Endothelial cell of umbilical vein (primary cell): Measurements from ENCODE around the gene UBE2E2. TPM values are rescaled to one million over a fixed set of nuclear protein-coding genes. Genes with fewer than 3 reads are reported as not detected.

ENCODE experiments used
- BruUV-seq: library from RNA; stranded (reverse); fragments of 400-500 nt; replicated peaks from 2 replicates; lab custom pipeline; 2021; lab: Mats Ljungman, UMichigan
- CTCF ChIA-PET: fragments of 300-600, 350-600 bp; sonication (Branson Sonifier 250); formaldehyde crosslinking; loops from one replicate; lab custom pipeline; 2021; ENCODE audit warnings: antibody characterized with exemption, inconsistent platforms; lab: Charles Lee
- POLR2A ChIA-PET: fragments of 300-600, 350-600 bp; sonication (Branson Sonifier 250); formaldehyde crosslinking; loops from one replicate; lab custom pipeline; 2021; ENCODE audit warnings: antibody characterized with exemption, inconsistent platforms; lab: Charles Lee
- DNase-seq: peaks from one replicate; pipeline ENCODE4 v3.0.0-alpha.2; 2011; ENCODE audit warnings: low read depth, low spot score
- FAIRE-seq: peaks from 2 replicates; lab custom pipeline; 2011; peaks lifted over from hg19 to GRCh38; lab: Jason Lieb, UNC
- H2AFZ ChIP-seq: 2 replicates; pipeline ENCODE4 v1.6.0; 2012; ENCODE audit warnings: low read depth, low read length, control low read depth, inconsistent platforms
- H3K27ac ChIP-seq: 2 replicates; pipeline ENCODE4 v1.5.1; 2011; ENCODE audit warnings: low read depth, mild to moderate bottlenecking, control low read depth, low read length, moderate library complexity; ENCODE audit not compliant: insufficient read depth
- H3K27me3 ChIP-seq, 2 experiments: 2 replicates each; pipeline versions ENCODE4 v1.6.0 to v1.6.1; 2011; ENCODE audit warnings: low read length in 2 of 2, mixed read lengths in 1 of 2; ENCODE audit not compliant: control insufficient read depth in 2 of 2, insufficient read depth in 2 of 2
- H3K36me3 ChIP-seq, 2 experiments: 2 replicates in 1 of 2; 3 replicates in 1 of 2; pipeline ENCODE4 v1.5.1; 2011; ENCODE audit warnings: low read length in 2 of 2, mild to moderate bottlenecking in 1 of 2, moderate library complexity in 1 of 2; ENCODE audit not compliant: control insufficient read depth in 2 of 2, insufficient read depth in 2 of 2; ENCODE audit errors: extremely low read depth in 1 of 2
- H3K4me1 ChIP-seq: 3 replicates; pipeline ENCODE4 v1.5.1; 2011; ENCODE audit warnings: mild to moderate bottlenecking, low read length; ENCODE audit not compliant: control insufficient read depth, insufficient read depth; ENCODE audit errors: extremely low read depth
- H3K4me2 ChIP-seq: 2 replicates; pipeline ENCODE4 v1.6.1; 2011; ENCODE audit warnings: low read length, control low read depth, mixed read lengths; ENCODE audit not compliant: insufficient read depth
- H3K4me3 ChIP-seq, 3 experiments: fragments of 200-600 bp in 1 of 3; sonication (generic), shearing (Covaris generic) in 1 of 3; replicated peaks in 1 of 3; 2 replicates each; pipeline ENCODE4 v1.5.1; 2011 to 2016; ENCODE audit warnings: control low read depth in 3 of 3, low read length in 3 of 3, mild to moderate bottlenecking in 2 of 3, inconsistent platforms in 1 of 3, low read depth in 1 of 3, moderate library complexity in 1 of 3; ENCODE audit not compliant: insufficient read depth in 1 of 3
- H3K79me2 ChIP-seq: 2 replicates; pipeline ENCODE4 v1.6.0; 2012; ENCODE audit warnings: low read length, inconsistent platforms; ENCODE audit not compliant: control insufficient read depth, insufficient read depth
- H3K9ac ChIP-seq: replicated peaks from 2 replicates; pipeline ENCODE3; 2011; ENCODE audit warnings: low read length, control low read depth; ENCODE audit not compliant: insufficient read depth; ENCODE audit errors: extremely low read depth
- H3K9me1 ChIP-seq: replicated peaks from 3 replicates; pipeline ENCODE4 v1.6.0; 2011; ENCODE audit warnings: mild to moderate bottlenecking, low read length; ENCODE audit not compliant: control insufficient read depth, insufficient read depth; ENCODE audit errors: extremely low read depth
- H3K9me3 ChIP-seq: replicated peaks from 2 replicates; pipeline ENCODE4 v1.5.1; 2012; ENCODE audit warnings: low read length, inconsistent platforms; ENCODE audit not compliant: control insufficient read depth, insufficient read depth
- H4K20me1 ChIP-seq: replicated peaks from 2 replicates; pipeline ENCODE3; 2011; ENCODE audit warnings: mild to moderate bottlenecking, low read length; ENCODE audit not compliant: control insufficient read depth, insufficient read depth; ENCODE audit errors: extremely low read depth
- EZH2 ChIP-seq: IDR thresholded peaks from 2 replicates; pipeline ENCODE4 v1.6.1; 2012; ENCODE audit warnings: borderline replicate concordance, low read depth, mild to moderate bottlenecking, moderate library complexity, low read length, inconsistent platforms; ENCODE audit not compliant: severe bottlenecking
- FOS ChIP-seq: IDR thresholded peaks from 2 replicates; pipeline ENCODE4 v1.6.1; 2011; ENCODE audit warnings: mild to moderate bottlenecking, low read length, moderate library complexity, borderline replicate concordance; ENCODE audit not compliant: insufficient read depth
- GATA2 ChIP-seq: IDR thresholded peaks from 2 replicates; pipeline ENCODE4 v1.7.0; 2011; ENCODE audit warnings: low read depth, mild to moderate bottlenecking, moderate library complexity, mixed read lengths, low read length; ENCODE audit not compliant: insufficient read length, insufficient read depth
- JUN ChIP-seq: IDR thresholded peaks from 2 replicates; pipeline ENCODE4 v1.6.1; 2011; ENCODE audit warnings: borderline replicate concordance, low read depth; ENCODE audit not compliant: insufficient read length, insufficient read depth
- MAX ChIP-seq: IDR thresholded peaks from 2 replicates; pipeline ENCODE4 v1.6.1; 2011; ENCODE audit not compliant: insufficient read depth, insufficient read length
- POLR2A ChIP-seq: IDR thresholded peaks from 2 replicates; pipeline ENCODE4 v1.6.1; 2012; ENCODE audit warnings: low read depth, mild to moderate bottlenecking, control low read depth, low read length
- POLR2AphosphoS5 ChIP-seq: IDR thresholded peaks from 2 replicates; pipeline ENCODE4 v1.6.1; 2012; ENCODE audit warnings: low read depth, mild to moderate bottlenecking, control low read depth, low read length, moderate library complexity; ENCODE audit not compliant: insufficient read depth
- dilution Hi-C: fragments of 300-500 bp; cut with MboI; formaldehyde crosslinking; loops from one replicate; pipeline ENCODE4 v1.15.0; 2019; ENCODE audit warnings: low sequenced_read_pairs; ENCODE audit not compliant: extremely low pct_ligation_motif_present
- intact Hi-C: fragments of 100-400 bp; cut with micrococcal nuclease; formaldehyde crosslinking; loops from one replicate; pipeline ENCODE4 v1.10.0; 2022
- polyA plus RNA-seq, 4 experiments: library from polyadenylated mRNA; depleted of rRNA in 3 of 4; stranded (reverse) in 3 of 4; unstranded in 1 of 4; fragments of >200 nt; gene quantifications; 2 replicates each; pipeline versions ENCODE4 v1.2.1 to v1.2.3, GENCODE V29; 2011 to 2012; ENCODE audit warnings: missing spikeins in 1 of 4
- total RNA-seq: library from RNA; stranded (reverse); gene quantifications from 2 replicates; pipeline ENCODE4 v1.2.3, GENCODE V29; 2021
- TF ChIP-seq, protein P1 (sequence below), 2 donors: IDR thresholded peaks; 1 replicate in 1 of 2; 2 replicates in 1 of 2; pipeline ENCODE4 v1.5.1; 2011; ENCODE audit warnings: low read length in 2 of 2, mild to moderate bottlenecking in 2 of 2, moderate library complexity in 2 of 2, control low read depth in 1 of 2, inconsistent platforms in 1 of 2, low read depth in 1 of 2; ENCODE audit not compliant: insufficient read depth in 1 of 2; ENCODE audit errors: extremely low read depth in 1 of 2

The UBE2E2 gene
- total and polyA plus RNA-seq, 2 donors (not counting 3 experiments of a cell fraction or from before 2014, with no cell fraction given) = 37.0 to 45.4 TPM

DNA sequence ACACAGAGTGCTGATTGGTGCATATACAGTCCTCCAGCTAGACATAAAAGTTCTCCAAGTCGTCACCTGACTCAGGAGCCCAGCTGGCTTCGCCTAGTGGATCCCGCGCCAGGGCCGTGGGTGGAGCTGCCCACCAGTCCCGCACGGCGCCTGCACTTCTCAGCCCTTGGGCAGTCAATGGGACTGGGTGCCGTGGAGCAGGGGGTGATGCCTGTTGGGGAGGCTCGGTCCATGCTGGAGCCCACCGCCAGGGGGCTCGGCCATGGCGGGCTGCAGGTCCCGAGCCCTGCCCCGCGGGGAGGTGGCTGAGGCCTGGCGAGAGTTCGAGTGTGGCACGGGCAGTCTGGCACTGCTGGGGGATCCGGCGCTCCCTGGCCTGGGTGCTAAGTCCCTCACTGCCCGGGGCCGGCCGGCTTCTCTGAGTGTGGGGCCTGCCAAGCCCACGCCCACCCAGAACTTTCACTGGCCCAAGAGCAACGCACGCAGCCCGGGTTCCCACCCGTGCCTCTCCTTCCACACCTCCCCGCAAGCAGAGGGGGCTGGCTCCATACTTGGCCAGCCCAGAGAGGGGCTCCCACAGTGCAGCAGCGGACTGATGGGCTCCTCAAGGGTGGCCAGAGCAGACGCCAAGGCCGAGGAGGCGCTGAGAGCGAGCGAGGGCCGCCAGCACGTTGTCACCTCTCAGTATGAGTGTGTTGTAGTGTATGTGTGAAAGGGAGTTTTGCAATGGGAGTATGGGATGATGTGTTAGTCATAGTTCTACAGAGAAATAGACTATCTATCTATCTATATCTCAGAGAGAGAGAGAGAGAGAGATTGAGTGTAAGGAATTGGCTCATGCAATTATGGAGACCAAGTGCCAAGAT, 69.0 kb downstream of the UBE2E2 start:
- DNase-seq (no peak), FAIRE-seq (no peak)
- H3K9me3 ChIP-seq = no peaks in the 10 kb centered on the region
- ChIA-PET CTCF (interaction anchor here (0.9 kb wide), 1 partner anchor 20 kb away, joined by 3 read pairs; no protein-coding TSS in a partner anchor), POLR2A (no interaction called here)
- no peak for TF ChIP-seq MAX
- TF ChIP-seq JUN = no peak
- no peak for TF ChIP-seq FOS
- TF ChIP-seq GATA2 = no peak
- TF ChIP-seq EZH2 = no peak
- dilution Hi-C loops (no loop called here), intact Hi-C loops (no loop called here)
- H3K9me1 ChIP-seq = no peaks in the 10 kb centered on the region
- H3K36me3 ChIP-seq = no peaks in the 10 kb centered on the region
- H3K9ac ChIP-seq = no peak overlapping the region
- no peak overlapping the region for H3K4me3 ChIP-seq
- no peaks in the 10 kb centered on the region for H3K79me2 ChIP-seq
- H3K27me3 ChIP-seq = no peaks in the 10 kb centered on the region
- BruUV-seq = no TSS peak
- peaks cover 4% of the 10 kb centered on the region for H3K4me1 ChIP-seq
- H2AFZ ChIP-seq = no peak overlapping the region
- no peak overlapping the region for H3K27ac ChIP-seq
- no peak overlapping the region for H3K4me2 ChIP-seq
- H4K20me1 ChIP-seq = no peaks in the 10 kb centered on the region

DNA sequence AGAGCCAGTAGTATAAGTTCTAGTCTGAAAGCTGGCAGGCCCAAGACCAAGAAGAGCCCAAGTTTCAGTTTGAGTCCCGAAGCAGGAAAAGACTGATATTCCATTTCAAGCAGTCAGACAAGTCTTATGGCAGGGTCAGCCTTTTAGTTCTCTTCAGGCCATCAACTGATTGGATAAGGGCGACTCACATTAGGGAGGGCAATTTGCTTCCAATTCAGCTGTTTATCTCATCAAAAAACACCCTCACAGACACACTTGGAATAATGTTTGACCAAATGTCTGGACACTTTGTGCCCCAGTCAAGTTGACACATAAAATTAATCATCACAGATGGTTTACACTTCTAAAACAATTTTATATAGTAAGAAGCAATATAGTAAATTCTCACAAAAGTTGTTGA, 69.7 kb downstream of the UBE2E2 start:
- Histone ChIP-seq H3K36me3 (no peaks in the 10 kb centered on the region), H3K4me2 (no peak overlapping the region), H3K79me2 (no peaks in the 10 kb centered on the region), H3K9me1 (no peaks in the 10 kb centered on the region), H2AFZ (no peak overlapping the region), H3K9me3 (no peaks in the 10 kb centered on the region), H4K20me1 (no peaks in the 10 kb centered on the region), H3K4me3 (no peak overlapping the region), H3K9ac (no peak overlapping the region), H3K4me1 (peaks cover 4% of the 10 kb centered on the region), H3K27ac (no peak overlapping the region), H3K27me3 (no peaks in the 10 kb centered on the region)
- CTCF ChIA-PET = no interaction called here
- dilution Hi-C loops = no loop called here
- no peak for TF ChIP-seq POLR2A
- TF ChIP-seq, protein P1, sequence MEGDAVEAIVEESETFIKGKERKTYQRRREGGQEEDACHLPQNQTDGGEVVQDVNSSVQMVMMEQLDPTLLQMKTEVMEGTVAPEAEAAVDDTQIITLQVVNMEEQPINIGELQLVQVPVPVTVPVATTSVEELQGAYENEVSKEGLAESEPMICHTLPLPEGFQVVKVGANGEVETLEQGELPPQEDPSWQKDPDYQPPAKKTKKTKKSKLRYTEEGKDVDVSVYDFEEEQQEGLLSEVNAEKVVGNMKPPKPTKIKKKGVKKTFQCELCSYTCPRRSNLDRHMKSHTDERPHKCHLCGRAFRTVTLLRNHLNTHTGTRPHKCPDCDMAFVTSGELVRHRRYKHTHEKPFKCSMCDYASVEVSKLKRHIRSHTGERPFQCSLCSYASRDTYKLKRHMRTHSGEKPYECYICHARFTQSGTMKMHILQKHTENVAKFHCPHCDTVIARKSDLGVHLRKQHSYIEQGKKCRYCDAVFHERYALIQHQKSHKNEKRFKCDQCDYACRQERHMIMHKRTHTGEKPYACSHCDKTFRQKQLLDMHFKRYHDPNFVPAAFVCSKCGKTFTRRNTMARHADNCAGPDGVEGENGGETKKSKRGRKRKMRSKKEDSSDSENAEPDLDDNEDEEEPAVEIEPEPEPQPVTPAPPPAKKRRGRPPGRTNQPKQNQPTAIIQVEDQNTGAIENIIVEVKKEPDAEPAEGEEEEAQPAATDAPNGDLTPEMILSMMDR (IDR thresholded peaks at IDR 0.05; ENCODE audit: extremely low read depth in 1 of 2, insufficient read depth in 1 of 2, low read depth in 1 of 2, low read length in 2 of 2) = no peak
- TF ChIP-seq POLR2AphosphoS5 = no peak
- intact Hi-C loops = no loop called here
- POLR2A ChIA-PET = no interaction called here
- BruUV-seq = no TSS peak
- DNase-seq (no peak), FAIRE-seq (no peak)
